ENCODE results near the gene DDX3Y.

GRCh38 chrY:12913541-12913940 lies 8.9 kb downstream of the DDX3Y start:
- TF ChIP-seq CTCF (IDR thresholded peaks at IDR 0.05) (no peak), POLR2A (IDR thresholded peaks at IDR 0.05) (no peak), POLR2AphosphoS5 (IDR thresholded peaks at IDR 0.05) (no peak), EP300 (IDR thresholded peaks at IDR 0.05; ENCODE audit: low read depth) (no peak)

Data from transverse colon (tissue), 4 donors.